GM18861 (cell line): ENCODE measurements around the gene BICD2.

Experiments used
- ATAC-seq: cut with Tn5 transposase; IDR thresholded peaks from one replicate; pipeline ENCODE4 v1.9.1; 2021; ENCODE audit not compliant: unreplicated experiment

The BICD2 gene

DNA sequence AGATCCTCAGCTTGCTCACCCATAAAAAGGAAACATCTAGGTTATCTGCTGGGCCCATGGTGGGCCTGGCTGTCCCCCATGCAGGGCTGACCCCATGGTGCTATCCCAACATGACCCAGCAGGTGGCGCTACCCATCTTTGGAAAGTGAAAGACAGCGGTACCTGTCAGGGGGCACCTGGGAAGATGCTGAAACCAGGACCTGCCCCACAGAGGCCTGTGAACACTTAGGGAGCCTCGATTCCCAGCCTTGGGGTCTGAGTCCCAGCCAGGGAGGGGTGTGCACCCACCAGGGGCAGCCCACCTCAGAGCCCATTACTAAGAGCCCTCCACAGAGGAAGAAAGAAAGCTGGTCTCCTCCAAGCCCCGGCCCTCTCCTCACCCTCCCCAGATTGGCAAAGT is 48.1 kb downstream of the BICD2 start:
- ATAC-seq, result no peak

DNA sequence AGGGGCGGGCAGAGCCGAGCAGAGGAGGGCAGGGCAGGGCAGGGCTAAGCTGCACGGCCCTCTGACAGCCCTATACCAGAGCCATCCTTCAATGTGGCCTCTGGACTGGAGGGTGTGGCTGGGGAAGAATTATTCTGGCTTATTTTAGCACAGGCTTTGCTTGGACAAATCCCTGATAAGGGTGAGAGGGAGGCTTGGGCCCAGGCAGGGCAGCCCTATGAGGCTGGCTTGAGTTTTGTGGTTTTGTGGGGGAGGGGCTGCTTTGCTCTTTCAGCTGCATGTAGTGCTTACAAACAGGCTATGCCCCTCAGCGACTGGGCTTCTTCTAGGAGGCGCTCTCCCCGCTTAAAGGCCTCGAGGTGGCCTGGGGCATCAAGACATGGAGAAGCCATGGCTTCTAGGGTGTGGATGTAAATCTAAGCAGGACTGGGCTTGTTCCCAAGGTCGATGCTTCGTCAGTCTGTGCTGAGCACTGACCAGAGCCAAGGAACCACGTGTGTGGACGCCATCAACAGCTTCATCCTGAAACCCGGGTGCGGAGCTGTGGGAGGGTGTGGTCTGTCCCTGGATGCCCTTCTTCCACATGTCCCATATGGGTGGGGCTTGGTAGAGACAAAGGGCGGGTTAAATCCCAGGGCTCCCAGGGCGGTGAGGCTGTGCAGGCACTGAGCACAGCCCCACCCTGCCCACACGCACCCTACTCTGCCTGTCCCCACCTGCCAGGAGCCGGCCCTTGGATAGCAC is 49.0 kb downstream of the BICD2 start:
- no peak for ATAC-seq

DNA sequence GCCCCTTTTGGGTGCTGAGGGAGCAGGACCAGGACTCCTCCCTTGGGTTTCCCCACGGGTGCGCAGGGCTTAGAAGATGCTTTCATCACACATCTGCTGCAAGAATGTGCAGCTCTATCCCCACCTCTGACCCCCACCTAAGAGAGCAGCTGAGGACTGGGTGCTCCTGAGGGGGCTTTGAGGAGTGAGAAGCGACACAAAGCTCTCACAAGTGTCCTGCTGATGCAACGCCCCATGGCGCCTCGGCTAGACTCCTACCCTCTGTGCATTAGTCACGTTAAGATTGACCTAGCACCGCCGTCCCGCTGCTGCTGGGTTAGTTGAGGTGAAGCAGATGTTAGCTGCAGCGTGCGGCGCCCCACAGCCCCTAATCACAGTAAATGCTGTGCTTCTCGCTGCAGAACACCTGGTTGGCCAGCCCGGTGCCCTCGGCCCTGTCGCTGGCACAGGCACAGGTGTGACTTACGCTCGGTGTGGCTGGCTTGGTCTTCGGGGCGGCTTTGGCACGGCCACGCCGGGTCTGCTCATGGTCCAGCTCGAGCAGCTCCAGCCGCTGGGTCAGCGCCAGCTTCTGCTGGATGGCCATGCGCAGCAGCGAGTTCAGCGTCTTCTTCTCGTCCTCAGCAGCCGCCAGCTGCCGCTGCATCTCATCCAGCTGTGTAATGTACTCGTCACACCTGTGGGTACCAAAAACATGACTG is 49.7 kb downstream of the BICD2 start:
- ATAC-seq, result no peak

DNA sequence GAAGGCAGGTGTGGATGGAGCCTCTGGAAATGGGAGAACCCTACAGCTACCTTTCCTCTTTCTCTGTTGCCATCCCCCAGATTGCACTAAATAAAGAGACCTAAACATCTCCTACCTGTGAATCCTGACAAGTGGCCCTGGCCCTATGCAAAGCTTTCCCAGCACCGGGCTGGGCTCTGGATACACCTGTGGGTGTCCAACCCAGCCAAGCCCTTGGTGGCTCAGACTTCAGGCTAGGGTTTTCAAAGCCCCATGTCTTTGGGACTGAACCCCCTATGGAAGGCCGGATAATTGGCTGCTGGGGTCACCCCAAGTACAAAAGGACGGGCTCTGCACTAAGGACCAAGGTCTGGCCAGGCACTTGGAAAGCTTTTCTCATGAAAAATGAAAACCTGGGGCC is 50.6 kb downstream of the BICD2 start:
- ATAC-seq, result no peak

DNA sequence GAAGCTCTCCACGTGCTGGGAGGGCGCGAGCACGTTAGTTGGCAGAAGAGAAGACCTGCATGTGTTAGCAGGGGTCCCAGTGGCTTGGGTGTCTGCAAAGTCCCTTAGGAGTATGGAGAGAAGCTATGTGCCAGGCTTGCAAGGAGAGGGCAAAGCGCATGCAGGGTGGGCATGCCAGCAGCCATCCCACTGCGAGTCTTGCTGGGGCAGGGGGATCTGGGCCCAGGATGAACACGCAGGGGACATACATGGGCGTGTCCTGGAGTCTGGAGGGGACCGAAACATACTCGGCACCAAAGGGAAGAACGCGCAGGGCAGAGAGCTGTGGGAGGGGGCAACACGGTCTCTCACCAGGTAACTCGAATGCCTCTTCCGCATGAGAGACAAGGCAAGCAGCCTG is 51.1 kb downstream of the BICD2 start:
- no peak for ATAC-seq

DNA sequence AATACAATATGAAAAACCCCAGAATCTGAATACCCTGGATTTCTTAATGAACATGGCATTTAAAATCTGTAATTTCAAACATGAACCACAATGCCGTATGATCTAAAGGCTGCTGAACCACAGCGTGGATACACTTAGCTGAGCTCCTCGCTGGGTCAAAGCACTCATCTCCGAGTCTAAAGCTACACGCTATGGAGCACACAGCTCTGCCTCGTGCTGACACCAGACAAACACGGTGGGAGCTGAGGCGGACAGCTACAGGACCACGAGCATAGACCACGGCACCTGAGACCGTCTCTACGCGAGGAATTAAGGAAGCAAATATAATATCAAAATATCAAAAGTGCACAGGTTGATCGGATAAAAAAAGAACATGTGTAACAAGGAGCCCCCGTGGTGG is 51.9 kb downstream of the BICD2 start:
- no peak for ATAC-seq

DNA sequence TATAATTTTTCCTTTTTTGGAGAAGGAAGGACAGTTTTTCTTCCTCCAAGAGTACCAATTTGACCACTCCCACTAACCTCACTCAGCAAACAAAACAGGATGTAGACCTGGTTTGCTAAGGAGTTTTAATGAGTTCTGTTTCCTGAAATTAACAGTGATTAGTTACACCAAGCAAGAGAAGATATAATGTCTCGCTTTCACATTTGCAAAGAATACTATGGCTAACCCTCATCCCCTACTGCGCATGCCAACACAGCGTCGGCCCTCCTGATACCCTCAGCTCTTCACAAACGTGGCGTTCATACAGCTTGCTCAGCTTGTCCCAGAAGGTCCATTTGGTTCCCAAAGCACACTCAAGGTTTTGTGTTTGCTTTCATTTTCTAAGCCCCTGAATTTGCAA is 52.8 kb downstream of the BICD2 start:
- no peak for ATAC-seq

DNA sequence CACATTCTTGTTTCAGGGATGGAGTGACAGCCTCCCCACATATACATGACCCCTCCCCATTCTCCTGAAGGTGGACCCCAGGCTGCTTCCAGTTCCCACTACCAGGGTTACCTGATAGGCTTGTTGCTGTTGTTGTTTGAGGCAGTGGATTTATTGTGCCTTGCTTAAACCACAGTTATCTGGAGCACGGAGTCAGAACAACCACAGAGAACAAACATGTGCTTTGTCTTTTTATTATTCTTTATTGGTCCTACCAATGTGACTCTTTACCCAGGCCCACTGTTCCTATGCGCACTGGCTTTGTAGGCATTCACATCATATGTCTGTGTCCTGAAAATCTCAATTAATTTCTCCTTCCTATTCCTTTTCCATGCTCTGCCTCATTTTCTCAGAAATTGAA is 53.5 kb downstream of the BICD2 start:
- no peak for ATAC-seq

DNA sequence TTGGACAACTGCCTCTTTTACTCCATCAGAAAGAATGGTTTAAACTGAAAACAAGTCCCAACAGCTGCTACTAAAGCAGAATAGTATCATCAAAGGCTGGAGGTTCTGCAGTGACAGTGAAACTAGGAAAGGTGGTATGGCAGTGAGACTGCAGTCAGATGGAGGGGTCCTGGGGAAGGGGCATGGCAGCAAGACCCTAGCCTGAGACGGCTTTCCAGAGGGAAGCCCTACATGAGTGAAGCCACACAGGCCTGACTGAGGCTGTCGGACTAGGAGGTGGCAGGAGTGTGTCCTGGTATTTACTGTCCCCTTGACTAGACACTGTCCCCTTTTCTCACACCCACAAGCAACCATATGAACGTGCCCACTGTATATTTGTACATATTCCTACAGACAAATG is 54.3 kb downstream of the BICD2 start:
- ATAC-seq, result no peak

DNA sequence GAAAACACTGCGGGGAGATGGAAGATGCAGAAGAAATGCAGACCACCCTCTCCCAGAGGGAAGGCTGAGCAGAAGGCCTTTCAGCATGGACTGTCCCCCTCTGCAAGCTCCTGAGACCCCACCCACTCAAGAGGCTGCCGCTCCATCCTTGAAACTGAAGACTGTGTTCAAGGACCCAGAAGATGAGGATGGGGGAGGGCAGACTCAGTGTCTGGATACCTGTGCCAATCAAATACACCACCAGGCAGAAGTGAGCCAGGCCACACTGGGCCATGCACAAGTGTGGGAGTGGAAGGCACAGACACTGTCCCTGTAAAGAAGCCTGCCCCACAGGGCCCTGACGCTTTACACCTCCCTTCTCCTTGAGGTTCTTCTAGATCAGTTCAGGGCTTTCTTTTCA is 54.7 kb downstream of the BICD2 start:
- ATAC-seq, result no peak

DNA sequence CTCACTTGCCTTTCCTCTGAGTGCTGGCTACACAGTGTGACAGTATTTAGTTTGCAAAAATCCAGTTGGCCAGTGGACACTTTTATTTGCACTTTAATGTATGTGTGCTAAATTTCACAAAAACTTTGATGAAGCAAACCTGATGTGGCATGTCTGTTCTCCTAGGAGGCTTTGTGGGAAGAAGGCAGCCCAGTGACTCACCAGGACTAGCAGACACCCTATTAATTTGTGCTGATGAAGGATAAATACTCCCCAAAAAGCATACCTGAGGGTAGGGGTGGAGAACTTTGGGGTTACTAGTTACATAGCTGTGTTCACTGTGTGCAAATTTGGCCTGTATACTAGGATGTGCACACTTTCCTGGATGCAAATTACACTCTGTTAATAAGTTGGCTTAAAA is 55.4 kb downstream of the BICD2 start:
- no peak for ATAC-seq

DNA sequence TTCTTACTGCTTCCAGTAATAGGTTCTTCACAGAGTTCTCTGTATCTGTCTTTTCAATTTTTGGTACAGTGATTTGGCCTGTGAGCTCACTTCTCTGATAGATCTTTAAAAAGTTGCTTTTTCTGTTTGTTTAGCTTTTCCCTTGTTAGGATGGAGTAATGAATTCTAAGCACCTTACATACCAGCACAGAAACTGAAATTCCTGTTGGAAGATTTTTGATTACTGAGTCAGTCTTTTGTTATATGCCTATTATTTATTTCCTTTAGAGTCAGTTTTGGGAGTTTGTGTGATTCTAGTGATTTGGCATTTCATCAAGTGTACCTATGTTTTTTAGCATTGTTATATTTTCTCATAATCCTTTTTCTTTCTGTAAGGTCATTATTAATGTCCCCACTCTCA is 57.1 kb downstream of the BICD2 start:
- ATAC-seq, result no peak

DNA sequence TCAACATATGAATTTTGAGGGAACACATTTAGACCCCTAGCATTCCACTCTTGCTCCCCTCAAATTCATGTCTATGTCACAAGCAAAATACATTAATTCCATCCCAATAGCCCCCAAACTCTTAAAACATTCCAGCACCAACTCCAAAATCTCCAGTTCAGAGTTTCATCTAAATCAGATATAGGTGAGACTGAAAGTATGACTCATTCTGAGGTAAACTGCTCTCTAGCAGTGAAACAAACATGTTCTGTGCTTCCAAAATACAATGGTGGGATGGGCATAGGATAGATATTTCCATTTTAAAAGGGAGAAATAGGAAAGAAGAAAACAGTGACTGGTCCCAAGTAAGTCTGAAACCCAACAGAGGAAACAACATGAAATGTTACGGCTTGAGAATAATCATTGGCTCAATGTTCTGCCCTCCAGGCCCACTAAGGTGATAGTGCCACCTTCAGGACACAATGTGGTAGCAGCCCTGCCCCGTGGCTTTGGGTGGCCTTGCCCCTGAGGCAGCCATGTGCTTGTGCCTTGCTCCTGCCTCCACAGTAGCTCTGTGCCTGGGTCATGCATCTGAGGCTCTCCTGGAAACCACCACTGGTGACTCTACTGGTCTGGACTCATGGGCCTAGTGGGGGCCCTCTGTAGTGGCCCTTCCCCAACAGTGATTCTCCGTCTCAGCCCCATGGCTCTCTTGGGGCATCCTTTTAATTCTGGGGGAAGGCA is 58.3 kb downstream of the BICD2 start:
- ATAC-seq, result no peak

DNA sequence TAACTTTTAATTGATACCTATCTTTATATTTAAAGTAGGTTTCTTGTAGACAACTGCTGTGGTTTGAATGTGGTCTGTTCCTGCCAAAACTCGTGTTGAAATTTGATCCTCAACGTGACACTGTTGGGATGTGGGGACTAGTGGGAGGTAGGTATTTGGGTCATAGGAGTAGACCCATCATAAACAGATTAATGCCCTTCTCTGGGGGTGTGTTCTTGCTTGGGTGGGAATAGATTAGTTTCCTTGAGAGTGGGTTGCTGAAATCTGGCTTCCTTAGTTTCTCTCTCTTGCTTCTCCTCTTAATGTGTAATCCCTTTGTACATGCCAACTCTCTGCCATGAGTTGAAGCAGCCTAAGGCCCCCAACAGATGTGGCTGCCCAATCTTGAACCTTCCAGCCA is 60.1 kb downstream of the BICD2 start:
- ATAC-seq, result no peak

DNA sequence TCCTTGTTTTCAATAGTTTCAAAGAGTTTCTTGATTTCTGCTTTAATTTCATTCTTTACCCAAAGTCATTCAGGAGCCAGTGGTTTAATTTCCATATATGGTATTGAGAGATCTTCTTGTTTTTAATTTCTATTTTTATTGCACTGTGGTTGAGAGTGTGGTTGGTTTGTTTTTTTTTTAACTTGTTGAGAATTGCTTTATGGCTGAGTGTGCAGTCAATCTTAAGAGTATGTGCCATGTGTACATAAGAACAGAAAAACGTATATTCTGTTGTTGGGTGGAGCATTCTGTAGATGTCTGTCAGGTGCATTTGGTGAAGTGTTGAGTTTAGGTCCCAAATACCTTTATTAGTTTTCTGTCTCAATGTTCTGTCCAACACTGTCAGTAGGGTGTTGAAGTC is 68.0 kb downstream of the BICD2 start:
- ATAC-seq, result no peak

DNA sequence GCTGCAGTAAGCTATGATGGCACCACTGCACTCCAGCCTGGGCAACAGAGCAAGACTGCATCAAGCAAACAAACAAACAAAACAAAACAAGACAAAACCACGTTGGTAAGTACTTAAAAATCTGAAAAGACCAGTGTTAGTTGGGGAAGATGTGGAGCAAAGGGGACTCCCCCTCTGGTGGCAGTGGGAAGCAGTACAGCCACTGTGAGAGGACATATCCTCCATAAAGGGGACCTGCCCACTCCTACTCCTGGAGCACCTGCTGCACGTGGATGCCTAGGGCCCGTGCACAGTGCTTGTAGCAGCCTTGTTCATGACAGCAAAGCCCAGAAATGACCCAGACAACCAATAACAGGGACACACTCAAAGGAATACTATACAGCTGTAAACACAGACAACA is 77.7 kb downstream of the BICD2 start:
- ATAC-seq, result no peak

DNA sequence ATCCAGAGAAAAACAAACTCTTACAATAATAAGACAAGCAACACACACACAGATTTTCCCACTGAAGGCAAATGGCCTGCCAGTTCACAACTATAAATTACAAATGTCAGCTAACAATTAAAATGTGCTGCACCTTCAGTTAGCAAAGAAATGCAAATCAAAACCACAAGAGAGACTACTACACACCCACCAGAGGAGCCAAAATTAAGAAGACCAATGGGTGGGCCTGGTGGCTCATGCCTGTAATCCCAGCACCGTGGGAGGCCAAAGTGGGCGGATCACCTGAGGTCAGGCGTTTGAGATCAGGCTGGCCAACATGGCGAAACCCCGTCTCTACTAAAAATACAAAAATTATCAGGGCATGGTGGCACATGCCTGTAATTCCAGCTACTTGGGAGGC is 79.6 kb downstream of the BICD2 start:
- no peak for ATAC-seq

DNA sequence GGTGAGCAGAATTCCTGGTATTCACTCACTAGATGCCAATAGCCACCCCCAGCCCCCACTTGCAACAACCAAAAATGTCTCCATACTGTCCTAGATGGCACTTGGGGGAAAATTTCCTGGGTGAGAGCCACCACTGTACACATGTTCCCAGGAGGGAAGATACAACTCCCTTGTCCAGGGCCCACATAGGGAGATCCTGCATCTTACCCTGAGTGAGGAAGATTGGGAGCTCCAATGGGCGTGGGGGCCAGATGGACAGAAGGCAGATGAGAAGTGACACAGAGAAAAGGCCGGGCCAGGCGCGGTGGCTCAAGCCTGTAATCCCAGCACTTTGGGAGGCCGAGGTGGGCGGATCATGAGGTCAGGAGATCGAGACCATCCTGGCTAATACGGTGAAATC is 82.4 kb downstream of the BICD2 start:
- ATAC-seq, result no peak

DNA sequence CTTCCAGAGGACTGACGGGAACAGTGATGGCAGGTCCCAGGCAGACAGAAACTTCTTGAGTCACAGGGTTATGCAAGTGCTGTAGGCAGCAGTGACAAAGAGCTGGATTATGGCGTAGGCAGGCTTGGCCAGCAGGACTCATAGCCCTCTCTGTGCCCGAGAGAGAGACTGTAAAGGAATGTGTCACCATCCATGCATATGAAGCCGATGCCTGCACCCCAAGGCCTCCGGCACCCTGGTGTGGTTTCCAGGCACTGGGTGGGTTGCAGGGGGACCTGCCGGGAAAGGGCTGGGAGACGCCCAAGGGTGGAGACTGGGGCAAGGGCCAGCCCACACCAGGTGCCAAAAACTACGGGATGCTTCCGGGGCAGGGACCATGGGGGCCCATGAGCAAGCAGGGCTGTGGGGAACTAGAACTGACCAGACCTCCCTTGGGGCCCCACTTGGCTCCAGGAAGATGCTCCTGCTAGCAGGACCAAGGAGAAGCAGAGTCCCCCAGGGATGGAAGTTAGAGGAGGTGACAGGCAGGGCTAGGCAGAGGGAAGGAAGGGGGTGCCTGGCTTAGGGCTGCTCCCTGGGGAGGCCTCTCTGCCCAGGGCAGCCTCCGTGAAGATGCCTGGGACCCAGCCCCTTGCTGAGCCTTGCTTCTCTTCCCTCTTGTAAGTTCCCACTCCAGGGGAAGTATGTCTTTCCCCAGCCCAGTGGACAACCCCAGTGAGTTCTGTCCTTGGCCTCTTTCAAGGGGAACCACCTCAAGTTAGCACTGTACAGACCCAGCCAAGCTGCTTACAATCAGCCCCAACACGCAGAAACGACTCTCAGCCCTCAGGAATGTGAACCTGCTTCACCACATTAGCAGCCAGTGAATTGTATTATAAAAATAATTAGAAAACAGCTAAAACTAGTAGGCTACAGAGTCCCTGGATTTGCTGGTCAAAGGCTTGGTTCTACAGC is 84.2 kb downstream of the BICD2 start:
- ATAC-seq, result no peak

DNA sequence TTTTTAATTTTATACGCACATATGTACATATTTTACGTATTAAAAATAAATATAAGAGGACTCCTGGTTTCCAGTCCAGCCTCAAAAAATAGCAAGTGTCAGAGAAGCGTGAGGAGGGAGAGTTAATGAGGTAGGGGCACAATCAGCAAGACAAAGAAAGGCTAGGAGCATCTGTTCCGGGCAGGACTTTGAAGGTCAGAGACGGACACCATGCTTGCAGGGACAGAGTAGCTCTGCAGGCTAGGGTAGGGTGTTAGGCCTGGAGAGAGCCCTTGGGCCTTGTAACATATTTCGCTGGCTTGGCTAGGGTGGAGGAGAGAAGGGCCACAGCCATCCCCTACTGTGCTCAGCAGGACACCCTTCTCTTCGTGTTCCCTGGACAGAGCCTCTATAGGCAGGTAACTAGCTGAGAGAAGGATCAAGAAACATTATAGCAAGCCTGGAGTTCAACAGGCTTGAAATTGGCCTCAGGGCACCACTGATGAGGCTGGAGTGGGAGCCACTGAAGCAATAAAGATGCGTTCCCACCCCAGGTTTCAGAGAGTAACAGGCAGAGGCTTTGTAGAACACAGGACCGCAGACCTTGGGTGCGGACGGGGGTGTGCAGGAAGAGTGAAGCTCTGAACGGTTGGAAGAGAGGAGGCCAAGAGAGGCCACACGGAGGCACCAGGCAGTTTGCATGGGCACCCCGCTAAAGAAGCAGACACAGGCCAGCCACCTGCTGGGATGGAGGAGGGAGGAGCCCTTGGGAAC is 85.0 kb downstream of the BICD2 start:
- no peak for ATAC-seq
